ENCODE data around the gene MXD3. TPM values are rescaled to one million over a fixed set of nuclear protein-coding genes. Genes with fewer than 3 reads are reported as not detected.

MXD3 gene
- total RNA-seq, 4 donors from 2014 or later, result 10.8 to 257 (median 21.7) TPM

DNA sequence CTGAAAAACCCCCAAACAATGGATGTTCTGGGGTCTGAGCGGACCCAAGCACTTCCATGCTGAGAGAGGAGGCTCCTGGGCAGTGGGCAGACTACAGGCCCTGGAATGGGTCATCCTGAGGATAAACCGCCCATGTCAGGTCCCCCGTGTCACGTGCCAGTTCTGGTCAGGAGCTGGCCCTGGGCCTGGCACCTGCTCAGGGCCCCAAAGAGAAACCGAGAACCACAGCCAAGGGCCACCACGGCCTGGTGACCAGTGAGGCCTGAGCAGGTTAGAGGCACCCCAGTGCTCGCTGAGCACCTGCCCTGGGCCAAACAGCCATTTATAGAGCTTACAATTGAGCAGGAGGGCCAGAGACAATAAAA, 24.0 kb upstream of the MXD3 start:
- TF ChIP-seq POLR2AphosphoS5 (IDR thresholded peaks at IDR 0.05) (no peak), EP300 (IDR thresholded peaks at IDR 0.05; ENCODE audit: low read depth) (no peak), POLR2A (IDR thresholded peaks at IDR 0.05) (no peak)
- TF ChIP-seq, protein P1, sequence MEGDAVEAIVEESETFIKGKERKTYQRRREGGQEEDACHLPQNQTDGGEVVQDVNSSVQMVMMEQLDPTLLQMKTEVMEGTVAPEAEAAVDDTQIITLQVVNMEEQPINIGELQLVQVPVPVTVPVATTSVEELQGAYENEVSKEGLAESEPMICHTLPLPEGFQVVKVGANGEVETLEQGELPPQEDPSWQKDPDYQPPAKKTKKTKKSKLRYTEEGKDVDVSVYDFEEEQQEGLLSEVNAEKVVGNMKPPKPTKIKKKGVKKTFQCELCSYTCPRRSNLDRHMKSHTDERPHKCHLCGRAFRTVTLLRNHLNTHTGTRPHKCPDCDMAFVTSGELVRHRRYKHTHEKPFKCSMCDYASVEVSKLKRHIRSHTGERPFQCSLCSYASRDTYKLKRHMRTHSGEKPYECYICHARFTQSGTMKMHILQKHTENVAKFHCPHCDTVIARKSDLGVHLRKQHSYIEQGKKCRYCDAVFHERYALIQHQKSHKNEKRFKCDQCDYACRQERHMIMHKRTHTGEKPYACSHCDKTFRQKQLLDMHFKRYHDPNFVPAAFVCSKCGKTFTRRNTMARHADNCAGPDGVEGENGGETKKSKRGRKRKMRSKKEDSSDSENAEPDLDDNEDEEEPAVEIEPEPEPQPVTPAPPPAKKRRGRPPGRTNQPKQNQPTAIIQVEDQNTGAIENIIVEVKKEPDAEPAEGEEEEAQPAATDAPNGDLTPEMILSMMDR (IDR thresholded peaks at IDR 0.05), result no peak
- H3K4me1 ChIP-seq, result no peaks in the 10 kb centered on the region
- no peak for DNase-seq
- H3K27me3 ChIP-seq, result no peaks in the 10 kb centered on the region
- no peak overlapping the region for H3K27ac ChIP-seq
- H3K4me3 ChIP-seq, result no peak overlapping the region
- in situ Hi-C loops (cut with MboI; ENCODE audit: low pct_ligation_motif_present in 1 of 4, low pct_unique_long_range_greater_than_20kb in 1 of 4, low sequenced_read_pairs in 3 of 4), result no loop called here
- intact Hi-C loops (cut with DNase I; ENCODE audit: low total_unique reads), result no loop called here
- WGBS, 2 donors (ENCODE audit: low coverage in 1 of 2), result 86 to 100% methylated on average over 1 to 7 of the region's 7 CpGs
- H3K36me3 ChIP-seq, result peaks cover 0 to 46% (median 21%) of the 10 kb centered on the region in 4 donors
- no peaks in the 10 kb centered on the region for H3K9me3 ChIP-seq

DNA sequence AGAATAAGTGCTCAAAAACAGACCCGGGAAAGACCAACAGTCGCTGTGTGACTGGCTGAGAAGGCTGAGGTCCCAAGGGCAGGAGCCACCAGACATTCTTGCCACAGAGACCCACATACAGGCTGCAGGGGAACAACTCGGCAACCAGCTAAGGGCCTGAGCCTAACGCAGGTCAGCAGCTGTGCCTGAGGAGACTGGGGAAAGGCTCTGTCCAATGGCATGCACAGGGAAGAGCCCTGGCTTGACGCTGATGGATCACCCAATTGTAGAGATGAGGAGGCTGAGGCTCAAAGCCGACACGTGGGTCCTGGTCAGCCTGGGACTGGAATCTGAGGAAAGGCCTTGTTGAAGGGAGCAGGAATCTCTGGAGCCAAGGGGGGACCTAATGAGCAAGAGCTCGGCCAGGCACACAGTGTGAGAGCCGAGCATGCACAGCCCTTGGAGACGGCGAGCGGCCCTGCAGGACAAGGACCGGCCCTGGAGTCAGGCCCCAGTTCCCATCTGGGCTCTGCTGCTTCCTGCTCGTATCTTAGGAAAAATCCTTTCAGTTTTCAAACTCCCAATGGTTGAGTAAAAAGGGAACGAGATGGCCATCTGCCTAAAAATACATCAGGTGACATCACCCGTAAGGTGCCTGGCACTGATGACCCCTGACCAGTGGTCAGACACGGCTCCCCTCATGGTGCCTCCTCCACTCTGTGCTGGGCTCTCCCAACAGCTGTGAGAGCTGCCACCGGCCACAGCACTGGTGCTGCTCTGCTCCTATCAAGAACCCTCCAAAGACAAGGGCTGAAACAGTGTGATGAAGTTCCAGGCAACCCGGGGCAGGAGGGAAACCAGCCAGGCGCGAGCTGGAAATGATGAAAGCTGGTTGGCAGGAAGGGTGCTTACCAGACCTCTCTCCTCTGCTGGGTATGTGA, 23.3 kb upstream of the MXD3 start:
- no peaks in the 10 kb centered on the region for H3K4me1 ChIP-seq
- no peak overlapping the region for H3K27ac ChIP-seq
- intact Hi-C loops (cut with DNase I; ENCODE audit: low total_unique reads), result no loop called here
- in situ Hi-C loops (cut with MboI; ENCODE audit: low pct_ligation_motif_present in 1 of 4, low pct_unique_long_range_greater_than_20kb in 1 of 4, low sequenced_read_pairs in 3 of 4), result no loop called here
- no peak for TF ChIP-seq EP300 (IDR thresholded peaks at IDR 0.05; ENCODE audit: low read depth)
- TF ChIP-seq POLR2AphosphoS5 (IDR thresholded peaks at IDR 0.05), result no peak
- TF ChIP-seq, protein P1 (IDR thresholded peaks at IDR 0.05), result no peak
- TF ChIP-seq POLR2A (IDR thresholded peaks at IDR 0.05), result no peak
- WGBS, 2 donors (ENCODE audit: low coverage in 1 of 2), result 90 to 100% methylated on average over 2 to 21 of the region's 21 CpGs
- peaks cover 0 to 46% (median 21%) of the 10 kb centered on the region in 4 donors for H3K36me3 ChIP-seq
- no peak for DNase-seq
- H3K27me3 ChIP-seq, result no peaks in the 10 kb centered on the region
- no peaks in the 10 kb centered on the region for H3K9me3 ChIP-seq
- no peak overlapping the region for H3K4me3 ChIP-seq

DNA sequence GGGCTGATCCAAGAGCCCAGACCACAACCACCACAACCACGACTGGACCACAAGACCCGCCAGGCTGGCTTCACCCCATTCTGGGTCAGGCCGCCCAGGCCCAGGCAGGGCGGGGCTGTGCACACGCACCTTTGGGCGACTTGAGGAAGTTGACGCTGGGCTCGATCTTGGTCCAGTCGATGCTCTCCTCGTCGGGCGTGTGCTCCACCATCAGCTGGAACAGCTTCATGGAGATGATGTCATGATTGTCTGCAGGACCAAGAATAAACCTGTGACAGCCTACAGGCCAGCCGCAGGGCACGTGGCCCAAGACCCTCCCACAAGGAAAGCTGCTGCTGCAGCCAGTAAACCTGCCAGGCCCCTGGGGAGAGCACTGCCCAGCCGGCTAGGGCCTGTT, 22.5 kb upstream of the MXD3 start:
- Histone ChIP-seq H3K4me3 (no peak overlapping the region), H3K36me3 (peaks cover 0 to 46% (median 21%) of the 10 kb centered on the region in 4 donors), H3K27ac (no peak overlapping the region), H3K9me3 (no peaks in the 10 kb centered on the region), H3K4me1 (no peaks in the 10 kb centered on the region), H3K27me3 (no peaks in the 10 kb centered on the region)
- TF ChIP-seq EP300 (IDR thresholded peaks at IDR 0.05; ENCODE audit: low read depth) (no peak), POLR2AphosphoS5 (IDR thresholded peaks at IDR 0.05) (no peak), POLR2A (IDR thresholded peaks at IDR 0.05) (no peak)
- TF ChIP-seq, protein P1 (IDR thresholded peaks at IDR 0.05), result no peak
- in situ Hi-C loops (cut with MboI; ENCODE audit: low pct_ligation_motif_present in 1 of 4, low pct_unique_long_range_greater_than_20kb in 1 of 4, low sequenced_read_pairs in 3 of 4), result no loop called here
- WGBS, 2 donors (ENCODE audit: low coverage in 1 of 2), result 76% methylated on average over 9 of the region's 15 CpGs; no CpG with 5 or more reads in 1 of the 2 donors
- DNase-seq, result no peak
- intact Hi-C loops (cut with DNase I; ENCODE audit: low total_unique reads), result no loop called here

DNA sequence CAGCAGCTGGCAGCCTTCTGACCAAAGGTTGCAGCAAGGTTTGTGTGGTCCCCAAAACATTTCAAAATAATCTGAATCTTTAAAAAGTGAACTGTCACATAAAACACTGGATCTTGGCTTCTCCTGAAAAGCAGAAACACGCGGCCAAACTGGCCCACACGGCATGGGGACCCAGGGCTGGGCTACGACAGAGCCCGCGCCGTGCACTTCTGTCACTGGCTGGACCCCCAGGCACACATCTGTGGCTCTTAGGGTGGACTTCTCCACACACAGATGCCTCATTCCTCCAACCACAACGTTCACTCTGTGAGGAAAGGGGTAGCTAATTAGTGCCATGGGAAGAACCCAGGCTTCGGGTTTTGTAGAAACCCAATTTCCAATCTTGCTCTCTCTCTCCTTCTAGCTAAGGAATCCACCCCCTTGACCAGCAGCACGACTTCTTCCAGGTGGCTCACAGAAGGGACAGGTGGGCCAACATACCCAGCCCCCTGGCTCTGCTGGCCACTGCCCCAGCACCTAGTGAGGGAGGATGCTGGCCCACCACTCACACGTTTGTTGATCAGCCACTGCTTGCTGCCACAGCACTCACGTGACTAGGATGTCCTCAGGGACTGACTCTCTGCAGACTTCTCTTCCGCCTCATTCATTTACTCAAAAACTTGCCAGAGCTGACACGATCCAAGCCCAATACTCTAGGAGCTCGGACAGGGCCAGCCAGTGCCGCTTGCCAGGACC, 21.9 kb upstream of the MXD3 start:
- in situ Hi-C loops (cut with MboI; ENCODE audit: low pct_ligation_motif_present in 1 of 4, low pct_unique_long_range_greater_than_20kb in 1 of 4, low sequenced_read_pairs in 3 of 4) (no loop called here), intact Hi-C loops (cut with DNase I; ENCODE audit: low total_unique reads) (no loop called here)
- H3K9me3 ChIP-seq, result no peaks in the 10 kb centered on the region
- DNase-seq, result no peak
- no peak overlapping the region for H3K27ac ChIP-seq
- TF ChIP-seq EP300 (IDR thresholded peaks at IDR 0.05; ENCODE audit: low read depth) (no peak), POLR2A (IDR thresholded peaks at IDR 0.05) (no peak), POLR2AphosphoS5 (IDR thresholded peaks at IDR 0.05) (no peak)
- TF ChIP-seq, protein P1 (IDR thresholded peaks at IDR 0.05), result no peak
- H3K4me3 ChIP-seq, result no peak overlapping the region
- H3K4me1 ChIP-seq, result no peaks in the 10 kb centered on the region
- peaks cover 0 to 46% (median 21%) of the 10 kb centered on the region in 4 donors for H3K36me3 ChIP-seq
- 92% methylated on average over 16 of the region's 16 CpGs; no CpG with 5 or more reads in 1 of the 2 donors for WGBS, 2 donors (ENCODE audit: low coverage in 1 of 2)
- no peaks in the 10 kb centered on the region for H3K27me3 ChIP-seq
